Neural progenitor cell (in vitro differentiated cells): ENCODE measurements around the gene FAM89A. TPM values are rescaled to one million over a fixed set of nuclear protein-coding genes. Genes with fewer than 3 reads are reported as not detected.

Experiments used
- DNase-seq: peaks from one replicate; pipeline ENCODE4 v3.0.0-alpha.2; 2016; ENCODE audit warnings: low spot score
- H2AFZ ChIP-seq: fragments of 200-600 bp; sonication (generic); replicated peaks from 2 replicates; pipeline ENCODE4 v1.6.1; 2016; ENCODE audit warnings: antibody characterized with exemption
- H3F3A ChIP-seq: fragments of 200-600 bp; sonication (generic); 2 replicates; pipeline ENCODE4 v1.6.1; 2016; ENCODE audit warnings: antibody characterized with exemption, low read depth
- H3K27ac ChIP-seq: fragments of 200-600 bp; sonication (generic); 2 replicates; pipeline ENCODE4 v1.5.1; 2016; ENCODE audit warnings: mild to moderate bottlenecking
- H3K27me3 ChIP-seq: fragments of 200-600 bp; sonication (generic); 2 replicates; pipeline ENCODE4 v1.6.1; 2016; ENCODE audit warnings: mild to moderate bottlenecking, moderate library complexity
- H3K36me3 ChIP-seq: fragments of 200-600 bp; sonication (generic); 2 replicates; pipeline ENCODE4 v1.5.1; 2016
- H3K4me1 ChIP-seq: fragments of 200-600 bp; sonication (generic); 2 replicates; pipeline ENCODE4 v1.6.1; 2016; ENCODE audit warnings: mixed run types
- H3K4me2 ChIP-seq: fragments of 200-600 bp; sonication (generic); 2 replicates; pipeline ENCODE4 v1.6.1; 2016
- H3K4me3 ChIP-seq: fragments of 200-600 bp; sonication (generic); 2 replicates; pipeline ENCODE4 v1.5.1; 2016
- H3K79me2 ChIP-seq: fragments of 200-600 bp; sonication (generic); 2 replicates; pipeline ENCODE4 v1.6.1; 2016; ENCODE audit warnings: low read depth
- H3K9ac ChIP-seq: fragments of 200-600 bp; sonication (generic); 2 replicates; pipeline ENCODE4 v1.6.1; 2016
- H3K9me3 ChIP-seq: fragments of 200-600 bp; sonication (generic); 2 replicates; pipeline ENCODE4 v1.5.1; 2016; ENCODE audit warnings: low read depth
- H4K20me1 ChIP-seq: fragments of 200-600 bp; sonication (generic); 2 replicates; pipeline ENCODE4 v1.6.1; 2016; ENCODE audit warnings: low read depth
- H3K27ac Mint-ChIP-seq: 3 replicates; pipeline ENCODE4 v1.8.0; 2021; ENCODE audit warnings: mixed read lengths
- H3K27me3 Mint-ChIP-seq: 2 replicates; pipeline ENCODE4 v1.8.0; 2022; ENCODE audit warnings: low read depth, mild to moderate bottlenecking, inconsistent platforms, moderate library complexity, mixed read lengths; ENCODE audit not compliant: insufficient read depth
- H3K36me3 Mint-ChIP-seq: 3 replicates; pipeline ENCODE4 v1.8.0; 2021; ENCODE audit warnings: mixed read lengths
- H3K4me1 Mint-ChIP-seq: 3 replicates; pipeline ENCODE4 v1.8.0; 2021; ENCODE audit warnings: mixed read lengths
- H3K4me3 Mint-ChIP-seq: 3 replicates; pipeline ENCODE4 v1.8.0; 2021; ENCODE audit warnings: mild to moderate bottlenecking, moderate library complexity, mixed read lengths
- H3K9me3 Mint-ChIP-seq: 3 replicates; pipeline ENCODE4 v1.8.0; 2020; ENCODE audit warnings: mixed read lengths
- EZH2 ChIP-seq: fragments of 200-600 bp; sonication (generic); IDR thresholded peaks from 2 replicates; pipeline ENCODE4 v1.6.1; 2017; ENCODE audit warnings: antibody characterized with exemption, mild to moderate bottlenecking, moderate library complexity
- EZH2phosphoT487 ChIP-seq: fragments of 200-600 bp; sonication (generic); IDR thresholded peaks from 2 replicates; pipeline ENCODE4 v1.6.1; 2017; ENCODE audit warnings: antibody characterized with exemption
- total RNA-seq: library from RNA; depleted of rRNA; stranded (reverse); fragments of >200 nt; gene quantifications from 2 replicates; pipeline ENCODE4 v1.2.3, GENCODE V29; 2015; ENCODE audit warnings: low replicate concordance
- TF ChIP-seq, protein P1 (sequence below): fragments of 200-600 bp; sonication (generic); IDR thresholded peaks from 2 replicates; pipeline ENCODE4 v1.5.1; 2017; ENCODE audit warnings: antibody characterized with exemption, mild to moderate bottlenecking

The FAM89A gene
- total RNA-seq, 1 donor from 2014 or later, result 2.1 TPM

DNA sequence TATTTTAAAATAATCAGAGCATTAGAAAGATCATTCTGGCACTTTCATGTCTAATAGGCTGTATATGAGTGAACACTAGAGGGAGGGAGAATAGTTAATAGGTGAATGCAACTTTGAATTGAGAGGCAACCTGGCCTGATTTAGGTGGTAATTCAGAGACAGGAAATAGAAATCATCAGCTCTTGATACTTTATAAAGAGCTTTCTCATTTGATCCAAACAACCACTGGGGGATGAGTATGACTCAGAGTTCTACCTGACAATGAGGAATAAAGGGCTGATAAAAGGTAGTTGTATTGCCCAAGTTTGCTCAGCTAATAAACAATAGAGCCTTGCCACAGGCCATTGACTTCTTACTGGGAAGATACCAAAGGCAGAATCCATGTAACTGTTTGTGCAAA, 5.2 kb upstream of the FAM89A start:
- no peaks in the 10 kb centered on the region for H3K36me3 ChIP-seq
- no peaks in the 10 kb centered on the region for H3K79me2 ChIP-seq
- no peak for DNase-seq
- Mint-ChIP-seq H3K9me3 (peaks cover 14% of the 10 kb centered on the region), H3K4me3 (no peak overlapping the region), H3K36me3 (no peaks in the 10 kb centered on the region), H3K27ac (no peak overlapping the region), H3K4me1 (peaks cover 4% of the 10 kb centered on the region), H3K27me3 (peaks cover 29% of the 10 kb centered on the region)
- H3K9ac ChIP-seq, result no peak overlapping the region
- no peak overlapping the region for H3K4me3 ChIP-seq
- H2AFZ ChIP-seq, result no peak overlapping the region
- H3F3A ChIP-seq, result peaks cover 9% of the 10 kb centered on the region
- H3K27ac ChIP-seq, result no peak overlapping the region
- peaks cover 3% of the 10 kb centered on the region for H3K4me1 ChIP-seq
- no peak overlapping the region for H3K4me2 ChIP-seq
- H3K27me3 ChIP-seq, result peaks cover 100% of the 10 kb centered on the region
- TF ChIP-seq EZH2 (no peak), EZH2phosphoT487 (no peak)
- TF ChIP-seq, protein P1, sequence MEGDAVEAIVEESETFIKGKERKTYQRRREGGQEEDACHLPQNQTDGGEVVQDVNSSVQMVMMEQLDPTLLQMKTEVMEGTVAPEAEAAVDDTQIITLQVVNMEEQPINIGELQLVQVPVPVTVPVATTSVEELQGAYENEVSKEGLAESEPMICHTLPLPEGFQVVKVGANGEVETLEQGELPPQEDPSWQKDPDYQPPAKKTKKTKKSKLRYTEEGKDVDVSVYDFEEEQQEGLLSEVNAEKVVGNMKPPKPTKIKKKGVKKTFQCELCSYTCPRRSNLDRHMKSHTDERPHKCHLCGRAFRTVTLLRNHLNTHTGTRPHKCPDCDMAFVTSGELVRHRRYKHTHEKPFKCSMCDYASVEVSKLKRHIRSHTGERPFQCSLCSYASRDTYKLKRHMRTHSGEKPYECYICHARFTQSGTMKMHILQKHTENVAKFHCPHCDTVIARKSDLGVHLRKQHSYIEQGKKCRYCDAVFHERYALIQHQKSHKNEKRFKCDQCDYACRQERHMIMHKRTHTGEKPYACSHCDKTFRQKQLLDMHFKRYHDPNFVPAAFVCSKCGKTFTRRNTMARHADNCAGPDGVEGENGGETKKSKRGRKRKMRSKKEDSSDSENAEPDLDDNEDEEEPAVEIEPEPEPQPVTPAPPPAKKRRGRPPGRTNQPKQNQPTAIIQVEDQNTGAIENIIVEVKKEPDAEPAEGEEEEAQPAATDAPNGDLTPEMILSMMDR, result no peak
- no peaks in the 10 kb centered on the region for H3K9me3 ChIP-seq
- H4K20me1 ChIP-seq, result no peaks in the 10 kb centered on the region

DNA sequence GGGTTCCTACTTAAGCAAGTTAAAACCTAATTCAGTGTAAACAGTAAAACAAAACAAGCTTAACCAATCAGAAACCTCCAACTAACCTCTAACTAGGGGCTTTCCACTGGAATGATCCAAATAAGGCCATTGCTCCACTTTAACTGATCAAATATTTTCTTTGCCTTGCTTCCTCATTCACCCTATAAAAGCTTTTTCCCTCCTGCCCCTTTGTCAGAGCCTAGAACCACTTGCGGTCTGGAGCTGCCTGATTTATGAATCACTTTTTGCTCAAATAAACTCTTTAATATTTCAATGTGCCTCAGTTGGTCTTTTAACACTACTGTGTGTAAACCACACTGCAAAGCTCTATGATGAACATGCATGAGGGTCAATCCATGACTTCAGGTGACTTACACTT, 4.5 kb upstream of the FAM89A start:
- peaks cover 100% of the 10 kb centered on the region for H3K27me3 ChIP-seq
- H3K27ac Mint-ChIP-seq, result no peak overlapping the region
- DNase-seq, result no peak
- H2AFZ ChIP-seq, result no peak overlapping the region
- H3K4me2 ChIP-seq, result no peak overlapping the region
- H3K79me2 ChIP-seq, result no peaks in the 10 kb centered on the region
- peaks cover 9% of the 10 kb centered on the region for H3F3A ChIP-seq
- TF ChIP-seq, protein P1, result no peak
- TF ChIP-seq EZH2phosphoT487 (no peak), EZH2 (no peak)
- no peaks in the 10 kb centered on the region for H3K36me3 Mint-ChIP-seq
- no peak overlapping the region for H3K4me3 ChIP-seq
- peaks cover 4% of the 10 kb centered on the region for H3K4me1 Mint-ChIP-seq
- H3K36me3 ChIP-seq, result no peaks in the 10 kb centered on the region
- H3K9me3 Mint-ChIP-seq, result peaks cover 14% of the 10 kb centered on the region
- no peak overlapping the region for H3K9ac ChIP-seq
- no peaks in the 10 kb centered on the region for H4K20me1 ChIP-seq
- peaks cover 3% of the 10 kb centered on the region for H3K4me1 ChIP-seq
- H3K4me3 Mint-ChIP-seq, result no peak overlapping the region
- no peaks in the 10 kb centered on the region for H3K9me3 ChIP-seq
- H3K27me3 Mint-ChIP-seq, result peaks cover 29% of the 10 kb centered on the region
- no peak overlapping the region for H3K27ac ChIP-seq

DNA sequence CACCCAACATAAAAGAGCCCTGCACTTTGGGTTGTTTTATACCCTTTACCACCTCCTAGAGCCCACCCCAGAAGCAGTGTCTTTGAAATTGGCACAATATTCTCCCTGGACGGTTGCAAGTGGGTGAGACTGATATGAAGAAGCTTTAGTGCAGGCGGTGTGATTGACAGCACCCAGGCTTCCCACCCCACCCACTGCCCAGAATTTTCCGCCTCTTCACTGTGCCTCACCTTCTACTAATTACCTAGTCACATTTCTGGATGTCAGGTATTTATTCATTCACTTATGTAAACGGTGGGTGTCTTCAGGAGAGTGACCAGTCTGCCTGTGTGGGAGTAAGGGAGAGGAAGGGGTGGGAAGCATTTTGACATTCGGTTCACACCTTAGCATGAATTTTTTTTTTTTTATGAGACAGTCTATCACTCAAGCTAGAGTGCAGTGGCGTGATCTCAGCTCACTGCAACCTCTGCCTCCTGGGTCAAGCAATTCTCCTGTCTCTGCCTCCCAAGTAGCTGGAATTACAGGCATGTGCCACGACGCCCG, 1.7 kb upstream of the FAM89A start:
- Mint-ChIP-seq H3K36me3 (peaks cover 4% of the 10 kb centered on the region), H3K4me1 (peaks cover 16% of the 10 kb centered on the region), H3K27me3 (peaks cover 35% of the 10 kb centered on the region), H3K9me3 (peaks cover 14% of the 10 kb centered on the region), H3K27ac (no peak overlapping the region), H3K4me3 (peak overlapping the region; percentile 78)
- Histone ChIP-seq H3K4me2 (no peak overlapping the region), H3K27me3 (peaks cover 100% of the 10 kb centered on the region), H2AFZ (no peak overlapping the region), H3K9me3 (no peaks in the 10 kb centered on the region), H3K79me2 (no peaks in the 10 kb centered on the region), H3K4me1 (peaks cover 3% of the 10 kb centered on the region), H3K36me3 (no peaks in the 10 kb centered on the region), H4K20me1 (peaks cover 9% of the 10 kb centered on the region), H3K4me3 (no peak overlapping the region), H3F3A (peaks cover 12% of the 10 kb centered on the region), H3K9ac (no peak overlapping the region), H3K27ac (no peak overlapping the region)
- DNase-seq, result no peak
- TF ChIP-seq EZH2, result no peak
- no peak for TF ChIP-seq EZH2phosphoT487
- TF ChIP-seq, protein P1, result no peak
